Calu3 (cell line): Measurements from ENCODE around the gene TNFRSF8. TPM values are rescaled to one million over a fixed set of nuclear protein-coding genes. Genes with fewer than 3 reads are reported as not detected.

Experiments
- BruUV-seq: library from RNA; stranded (reverse); fragments of 400-500 nt; replicated peaks from 2 replicates; lab custom pipeline; 2021; lab: Mats Ljungman, UMichigan
- CTCF ChIA-PET: fragments of 300-600 bp; sonication (Branson Sonifier 250); formaldehyde crosslinking; loops from one replicate; lab custom pipeline; 2022; ENCODE audit warnings: antibody characterized with exemption; lab: Charles Lee
- DNase-seq: peaks from one replicate; pipeline ENCODE4 v3.0.0; 2022
- H3K27ac Mint-ChIP-seq: one replicate; pipeline ENCODE4 v1.8.0; 2022; ENCODE audit warnings: mixed read lengths; ENCODE audit not compliant: unreplicated experiment
- H3K27me3 Mint-ChIP-seq: one replicate; pipeline ENCODE4 v1.8.0; 2022; ENCODE audit warnings: mixed read lengths; ENCODE audit not compliant: unreplicated experiment
- H3K36me3 Mint-ChIP-seq: one replicate; pipeline ENCODE4 v1.8.0; 2022; ENCODE audit warnings: mild to moderate bottlenecking, moderate library complexity, mixed read lengths; ENCODE audit not compliant: insufficient read depth, unreplicated experiment
- H3K4me1 Mint-ChIP-seq: one replicate; pipeline ENCODE4 v1.8.0; 2022; ENCODE audit warnings: mild to moderate bottlenecking, low read depth, mixed read lengths; ENCODE audit not compliant: unreplicated experiment
- H3K4me3 Mint-ChIP-seq: one replicate; pipeline ENCODE4 v1.8.0; 2022; ENCODE audit warnings: mild to moderate bottlenecking, low read depth, moderate library complexity, mixed read lengths; ENCODE audit not compliant: unreplicated experiment
- H3K9me3 Mint-ChIP-seq: one replicate; pipeline ENCODE4 v1.8.0; 2022; ENCODE audit warnings: low read depth, mixed read lengths; ENCODE audit not compliant: unreplicated experiment
- CTCF ChIP-seq: fragments of 200-600 bp; IDR thresholded peaks from one replicate; pipeline ENCODE4 v1.8.0; 2022; ENCODE audit warnings: antibody characterized with exemption; ENCODE audit not compliant: unreplicated experiment
- intact Hi-C: fragments of 100-400 bp; cut with micrococcal nuclease; formaldehyde crosslinking; loops from one replicate; pipeline ENCODE4 v1.10.0; 2022; ENCODE audit not compliant: unreplicated experiment
- total RNA-seq: library from RNA; stranded (reverse); gene quantifications from 2 replicates; pipeline ENCODE4 v1.2.3, GENCODE V29; 2022

Gene TNFRSF8
- total RNA-seq, 1 experiment from 2014 or later: not detected

GRCh38 chr1:12185036-12185917, 122.2 kb downstream of the TNFRSF8 start:
- CTCF ChIA-PET: interaction anchor here (0.5 to 1.2 kb wide), 2 partner anchors 49 to 61 kb away, joined by 3 to 6 read pairs; no protein-coding TSS in a partner anchor
- intact Hi-C loops: no loop called here
- no peak for TF ChIP-seq CTCF
- no TSS peak for BruUV-seq
- no peak for DNase-seq
- Mint-ChIP-seq H3K9me3 (no peaks in the 10 kb centered on the region), H3K36me3 (no peaks in the 10 kb centered on the region), H3K27me3 (peaks cover 15% of the 10 kb centered on the region), H3K27ac (no peak overlapping the region), H3K4me3 (no peak overlapping the region), H3K4me1 (peaks cover 17% of the 10 kb centered on the region)

GRCh38 chr1:12185918-12186678, 123.0 kb downstream of the TNFRSF8 start:
- intact Hi-C loops: no loop called here
- H3K27ac Mint-ChIP-seq: no peak overlapping the region
- H3K9me3 Mint-ChIP-seq: no peaks in the 10 kb centered on the region
- no peak for DNase-seq
- no peaks in the 10 kb centered on the region for H3K36me3 Mint-ChIP-seq
- H3K27me3 Mint-ChIP-seq: peaks cover 23% of the 10 kb centered on the region
- no peak overlapping the region for H3K4me3 Mint-ChIP-seq
- no peak for TF ChIP-seq CTCF
- BruUV-seq: no TSS peak
- CTCF ChIA-PET: interaction anchor here (0.5 kb wide), 1 partner anchor 50 kb away, joined by 3 read pairs; no protein-coding TSS in a partner anchor
- H3K4me1 Mint-ChIP-seq: peaks cover 17% of the 10 kb centered on the region

- H3K27me3 Mint-ChIP-seq: peaks cover 24% of the 10 kb centered on the region
- CTCF ChIA-PET: no interaction called here
- DNase-seq: no peak
- H3K4me1 Mint-ChIP-seq: peaks cover 17% of the 10 kb centered on the region
- H3K4me3 Mint-ChIP-seq: no peak overlapping the region
- H3K9me3 Mint-ChIP-seq: no peaks in the 10 kb centered on the region
- BruUV-seq: no TSS peak
- no peak for TF ChIP-seq CTCF
- no peaks in the 10 kb centered on the region for H3K36me3 Mint-ChIP-seq
- H3K27ac Mint-ChIP-seq: no peak overlapping the region
- intact Hi-C loops: no loop called here
These were observed 123.5 kb downstream of the TNFRSF8 start for GRCh38 chr1:12186679-12186985.

DNA sequence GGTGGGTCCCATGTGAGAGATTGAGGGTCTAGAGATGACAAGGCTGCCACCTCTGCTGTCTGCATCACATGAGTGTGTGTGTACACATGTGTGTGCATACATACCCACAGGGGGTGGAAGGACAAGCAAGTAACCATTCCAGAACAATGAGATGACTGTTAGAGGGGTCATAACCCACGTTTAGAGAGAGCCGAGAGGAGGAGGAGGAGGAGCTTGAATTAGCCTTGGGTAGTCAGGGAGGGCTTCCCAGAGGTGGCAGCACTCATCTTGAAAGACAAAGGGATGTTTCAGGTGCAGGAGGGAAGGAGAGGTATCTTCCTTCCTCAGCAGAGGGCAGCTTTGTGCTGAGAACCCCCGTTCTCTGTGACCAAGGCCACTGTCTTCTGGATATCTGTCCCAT, 125.0 kb downstream of the TNFRSF8 start:
- BruUV-seq: no TSS peak
- no peaks in the 10 kb centered on the region for H3K9me3 Mint-ChIP-seq
- no peak overlapping the region for H3K27ac Mint-ChIP-seq
- H3K4me1 Mint-ChIP-seq: peaks cover 17% of the 10 kb centered on the region
- CTCF ChIA-PET: no interaction called here
- DNase-seq: no peak
- intact Hi-C loops: no loop called here
- no peak for TF ChIP-seq CTCF
- no peaks in the 10 kb centered on the region for H3K36me3 Mint-ChIP-seq
- peaks cover 24% of the 10 kb centered on the region for H3K27me3 Mint-ChIP-seq
- H3K4me3 Mint-ChIP-seq: no peak overlapping the region
